ENCODE measurements around the gene OAS3.

Gene OAS3

GRCh38 chr12:113007166-113007565, 68.9 kb downstream of the OAS3 start:
- TF ChIP-seq SCRT2 (tag by site-specific recombination; IDR thresholded peaks at IDR 0.05) (no peak), ZNF292 (tag by site-specific recombination; IDR thresholded peaks at IDR 0.05; ENCODE audit: borderline replicate concordance, low read depth) (no peak), ZNF274 (IDR thresholded peaks at IDR 0.05; ENCODE audit: low read length) (no peak), ZNF274 (tag by site-specific recombination; IDR thresholded peaks at IDR 0.05; ENCODE audit: borderline replicate concordance) (no peak), ZBTB44 (tag by site-specific recombination; IDR thresholded peaks at IDR 0.05) (no peak), ZNF555 (tag by site-specific recombination; conservative IDR thresholded peaks at IDR 0.05) (no peak), ZBTB17 (tag by site-specific recombination; IDR thresholded peaks at IDR 0.05) (no peak), ZXDB (tag by site-specific recombination; IDR thresholded peaks at IDR 0.05) (no peak), ZNF16 (tag by site-specific recombination; IDR thresholded peaks at IDR 0.05; ENCODE audit: low read depth) (no peak)
- no peaks in the 10 kb centered on the region for H3K4me1 ChIP-seq (ENCODE audit: control insufficient read depth, insufficient read depth, low read length)
- H3K4me3 ChIP-seq (ENCODE audit: low read depth, low read length): no peak overlapping the region
- ChIA-PET POLR2A (no interaction called here), CTCF (interaction anchor here (0.8 to 5.4 kb wide), 6 partner anchors 9 to 102 kb away, joined by 3 to 35 read pairs (median 10); no protein-coding TSS in a partner anchor)
- no peaks in the 10 kb centered on the region for H3K36me3 ChIP-seq (ENCODE audit: control insufficient read depth in 2 of 2, insufficient read depth in 1 of 2, low read length in 2 of 2)
- no peaks in the 10 kb centered on the region for H3K9me3 ChIP-seq (ENCODE audit: control insufficient read depth, insufficient read depth, low read depth, low read length)
- no peak overlapping the region for H3K27ac ChIP-seq (ENCODE audit: extremely low read depth, low read depth, low read length)

GRCh38 chr12:113010701-113011100, 72.4 kb downstream of the OAS3 start:
- no peaks in the 10 kb centered on the region for H3K4me1 ChIP-seq (ENCODE audit: control insufficient read depth, insufficient read depth, low read length)
- H3K27ac ChIP-seq (ENCODE audit: extremely low read depth, low read depth, low read length): no peak overlapping the region
- H3K9me3 ChIP-seq (ENCODE audit: control insufficient read depth, insufficient read depth, low read depth, low read length): no peaks in the 10 kb centered on the region
- ChIA-PET POLR2A (no interaction called here), CTCF (interaction anchor here (0.7 to 1.3 kb wide), 4 partner anchors 13 to 20 kb away, joined by 3 to 6 read pairs (median 3); no protein-coding TSS in a partner anchor)
- H3K4me3 ChIP-seq (ENCODE audit: low read depth, low read length): no peak overlapping the region
- H3K36me3 ChIP-seq (ENCODE audit: control insufficient read depth in 2 of 2, insufficient read depth in 1 of 2, low read length in 2 of 2): no peaks in the 10 kb centered on the region
- TF ChIP-seq ZNF416 (tag by site-specific recombination; IDR thresholded peaks at IDR 0.05): no peak
- TF ChIP-seq BCL11A (tag by site-specific recombination; IDR thresholded peaks at IDR 0.05; ENCODE audit: low read depth): no peak
- no peak for TF ChIP-seq ZNF112 (tag by site-specific recombination; IDR thresholded peaks at IDR 0.05)
- no peak for TF ChIP-seq ZBTB44 (tag by site-specific recombination; IDR thresholded peaks at IDR 0.05)
- no peak for TF ChIP-seq ZNF114 (tag by site-specific recombination; IDR thresholded peaks at IDR 0.05)
- TF ChIP-seq SP3 (tag by site-specific recombination; IDR thresholded peaks at IDR 0.05): no peak
- no peak for TF ChIP-seq ZNF513 (tag by site-specific recombination; IDR thresholded peaks at IDR 0.05)
- TF ChIP-seq ZNF521 (tag by site-specific recombination; IDR thresholded peaks at IDR 0.05): no peak
- TF ChIP-seq ZNF555 (tag by site-specific recombination; conservative IDR thresholded peaks at IDR 0.05): no peak

- H3K27ac ChIP-seq (ENCODE audit: extremely low read depth, low read depth, low read length): no peak overlapping the region
- ChIA-PET CTCF (no interaction called here), POLR2A (no interaction called here)
- TF ChIP-seq ZNF692 (tag by site-specific recombination; IDR thresholded peaks at IDR 0.05): no peak
- no peak for TF ChIP-seq ZNF560 (tag by site-specific recombination; IDR thresholded peaks at IDR 0.05; ENCODE audit: borderline replicate concordance)
- TF ChIP-seq ZSCAN5A (tag by site-specific recombination; IDR thresholded peaks at IDR 0.05): no peak
- no peak for TF ChIP-seq ZNF76 (tag by site-specific recombination; IDR thresholded peaks at IDR 0.05; ENCODE audit: borderline replicate concordance, low read depth)
- no peak for TF ChIP-seq ZBTB21 (tag by site-specific recombination; IDR thresholded peaks at IDR 0.05)
- no peak for TF ChIP-seq IKZF3 (tag by site-specific recombination; IDR thresholded peaks at IDR 0.05)
- no peak overlapping the region for H3K4me3 ChIP-seq (ENCODE audit: low read depth, low read length)
- no peaks in the 10 kb centered on the region for H3K4me1 ChIP-seq (ENCODE audit: control insufficient read depth, insufficient read depth, low read length)
- no peaks in the 10 kb centered on the region for H3K9me3 ChIP-seq (ENCODE audit: control insufficient read depth, insufficient read depth, low read depth, low read length)
- H3K36me3 ChIP-seq (ENCODE audit: control insufficient read depth in 2 of 2, insufficient read depth in 1 of 2, low read length in 2 of 2): no peaks in the 10 kb centered on the region
Observed at GRCh38 chr12:113014565-113014964, 76.3 kb downstream of the OAS3 start.
